Effector memory CD8-positive, alpha-beta T cell (primary cell): ENCODE results near the gene MAMDC2.

ENCODE experiments used
- ATAC-seq: fragments of 150-1000 bp; cut with Tn5 transposase; replicated peaks from 2 replicates; pipeline ENCODE4 v1.10.0; 2021; ENCODE audit warnings: mild to moderate bottlenecking, moderate library complexity
- DNase-seq, 3 experiments: peaks; one replicate each; pipeline ENCODE4 v3.0.0; 2021
- H3K27ac Mint-ChIP-seq, 2 donors: one replicate each; pipeline ENCODE4 v1.8.0; 2022; ENCODE audit warnings: mild to moderate bottlenecking in 2 of 2, mixed read lengths in 2 of 2, moderate library complexity in 2 of 2
- H3K27me3 Mint-ChIP-seq, 2 donors: one replicate each; pipeline ENCODE4 v1.8.0; 2022; ENCODE audit warnings: mixed read lengths in 2 of 2
- H3K36me3 Mint-ChIP-seq: one replicate; pipeline ENCODE4 v1.8.0; 2022; ENCODE audit warnings: mild to moderate bottlenecking, moderate library complexity, mixed read lengths; ENCODE audit not compliant: insufficient read depth
- H3K4me1 Mint-ChIP-seq, 2 donors: one replicate each; pipeline ENCODE4 v1.8.0; 2022; ENCODE audit warnings: low read depth in 2 of 2, mixed read lengths in 2 of 2
- H3K4me3 Mint-ChIP-seq, 2 donors: one replicate each; pipeline ENCODE4 v1.8.0; 2022; ENCODE audit warnings: mild to moderate bottlenecking in 2 of 2, mixed read lengths in 2 of 2, moderate library complexity in 2 of 2
- H3K9me3 Mint-ChIP-seq, 2 donors: one replicate each; pipeline ENCODE4 v1.8.0; 2022; ENCODE audit warnings: mixed read lengths in 2 of 2

The MAMDC2 gene

GRCh38 chr9:70085241-70085640 is 41.6 kb downstream of the MAMDC2 start:
- H3K27me3 Mint-ChIP-seq = peaks cover 19 to 23% of the 10 kb centered on the region in 2 donors
- no peaks in the 10 kb centered on the region for H3K9me3 Mint-ChIP-seq
- H3K4me1 Mint-ChIP-seq = no peaks in the 10 kb centered on the region
- peaks cover 3% of the 10 kb centered on the region for H3K36me3 Mint-ChIP-seq
- no peak overlapping the region for H3K27ac Mint-ChIP-seq
- ATAC-seq (no peak), DNase-seq (no peak)
- H3K4me3 Mint-ChIP-seq = no peak overlapping the region

- H3K4me3 Mint-ChIP-seq = no peak overlapping the region
- peaks cover 0 to 1% of the 10 kb centered on the region in 2 donors for H3K4me1 Mint-ChIP-seq
- H3K27me3 Mint-ChIP-seq = peaks cover 10% of the 10 kb centered on the region in 2 donors
- no peaks in the 10 kb centered on the region for H3K36me3 Mint-ChIP-seq
- peaks cover 1 to 5% of the 10 kb centered on the region in 2 donors for H3K9me3 Mint-ChIP-seq
- H3K27ac Mint-ChIP-seq = no peak overlapping the region
- DNase-seq (no peak), ATAC-seq (no peak)
These were observed 47.5 kb downstream of the MAMDC2 start for GRCh38 chr9:70091103-70091502.

GRCh38 chr9:70091572-70091971 is 47.9 kb downstream of the MAMDC2 start:
- Mint-ChIP-seq H3K27me3 (peaks cover 10% of the 10 kb centered on the region in 2 donors), H3K4me3 (no peak overlapping the region), H3K27ac (no peak overlapping the region), H3K4me1 (peaks cover 0 to 1% of the 10 kb centered on the region in 2 donors), H3K9me3 (peaks cover 1 to 5% of the 10 kb centered on the region in 2 donors), H3K36me3 (no peaks in the 10 kb centered on the region)
- no peak for ATAC-seq
- no peak for DNase-seq

GRCh38 chr9:70092190-70092589 is 48.5 kb downstream of the MAMDC2 start:
- DNase-seq = no peak
- ATAC-seq = no peak
- H3K4me3 Mint-ChIP-seq = no peak overlapping the region
- H3K9me3 Mint-ChIP-seq = peaks cover 1 to 5% of the 10 kb centered on the region in 2 donors
- no peak overlapping the region for H3K27ac Mint-ChIP-seq
- peaks cover 10 to 15% of the 10 kb centered on the region in 2 donors for H3K27me3 Mint-ChIP-seq
- peaks cover 0 to 1% of the 10 kb centered on the region in 2 donors for H3K4me1 Mint-ChIP-seq
- no peaks in the 10 kb centered on the region for H3K36me3 Mint-ChIP-seq

- Mint-ChIP-seq H3K9me3 (peaks cover 1 to 5% of the 10 kb centered on the region in 2 donors), H3K27ac (no peak overlapping the region), H3K36me3 (no peaks in the 10 kb centered on the region), H3K4me3 (no peak overlapping the region), H3K27me3 (peaks cover 10 to 20% of the 10 kb centered on the region in 2 donors), H3K4me1 (peaks cover 0 to 1% of the 10 kb centered on the region in 2 donors)
- ATAC-seq (no peak), DNase-seq (no peak)
These were observed 49.4 kb downstream of the MAMDC2 start for GRCh38 chr9:70093095-70093494.

GRCh38 chr9:70093944-70094343 is 50.3 kb downstream of the MAMDC2 start:
- Mint-ChIP-seq H3K4me1 (peaks cover 0 to 1% of the 10 kb centered on the region in 2 donors), H3K4me3 (no peak overlapping the region), H3K27ac (no peak overlapping the region), H3K36me3 (no peaks in the 10 kb centered on the region), H3K27me3 (peaks cover 10 to 20% of the 10 kb centered on the region in 2 donors), H3K9me3 (peaks cover 1 to 5% of the 10 kb centered on the region in 2 donors)
- no peak for DNase-seq
- ATAC-seq = peak; percentile 57

GRCh38 chr9:70094747-70095146 is 51.1 kb downstream of the MAMDC2 start:
- Mint-ChIP-seq H3K4me3 (no peak overlapping the region), H3K36me3 (no peaks in the 10 kb centered on the region), H3K9me3 (peaks cover 1 to 5% of the 10 kb centered on the region in 2 donors), H3K27me3 (peaks cover 10 to 20% of the 10 kb centered on the region in 2 donors), H3K4me1 (peaks cover 0 to 1% of the 10 kb centered on the region in 2 donors), H3K27ac (no peak overlapping the region)
- DNase-seq (no peak), ATAC-seq (no peak)

GRCh38 chr9:70097187-70097586 is 53.5 kb downstream of the MAMDC2 start:
- H3K36me3 Mint-ChIP-seq = no peaks in the 10 kb centered on the region
- no peak overlapping the region for H3K4me3 Mint-ChIP-seq
- no peak for DNase-seq
- H3K27me3 Mint-ChIP-seq = peaks cover 10 to 20% of the 10 kb centered on the region in 2 donors
- H3K27ac Mint-ChIP-seq = no peak overlapping the region
- H3K9me3 Mint-ChIP-seq = peaks cover 1 to 5% of the 10 kb centered on the region in 2 donors
- peaks cover 0 to 1% of the 10 kb centered on the region in 2 donors for H3K4me1 Mint-ChIP-seq
- ATAC-seq = no peak

- H3K27me3 Mint-ChIP-seq = peaks cover 10 to 12% of the 10 kb centered on the region in 2 donors
- ATAC-seq (no peak), DNase-seq (no peak)
- H3K4me1 Mint-ChIP-seq = no peaks in the 10 kb centered on the region
- H3K27ac Mint-ChIP-seq = no peak overlapping the region
- H3K9me3 Mint-ChIP-seq = no peaks in the 10 kb centered on the region
- no peak overlapping the region for H3K4me3 Mint-ChIP-seq
- no peaks in the 10 kb centered on the region for H3K36me3 Mint-ChIP-seq
These were observed 56.7 kb downstream of the MAMDC2 start for GRCh38 chr9:70100362-70100761.

GRCh38 chr9:70101265-70101664 is 57.6 kb downstream of the MAMDC2 start:
- Mint-ChIP-seq H3K27ac (no peak overlapping the region), H3K4me1 (no peaks in the 10 kb centered on the region), H3K36me3 (no peaks in the 10 kb centered on the region), H3K9me3 (no peaks in the 10 kb centered on the region), H3K27me3 (peaks cover 10% of the 10 kb centered on the region in 2 donors), H3K4me3 (no peak overlapping the region)
- DNase-seq (no peak), ATAC-seq (no peak)

- H3K27me3 Mint-ChIP-seq = peaks cover 17 to 30% of the 10 kb centered on the region in 2 donors
- H3K9me3 Mint-ChIP-seq = no peaks in the 10 kb centered on the region
- H3K4me1 Mint-ChIP-seq = peaks cover 0 to 1% of the 10 kb centered on the region in 2 donors
- no peak overlapping the region for H3K4me3 Mint-ChIP-seq
- no peak overlapping the region for H3K27ac Mint-ChIP-seq
- no peaks in the 10 kb centered on the region for H3K36me3 Mint-ChIP-seq
- ATAC-seq = no peak
- DNase-seq = no peak
These were observed 61.5 kb downstream of the MAMDC2 start for GRCh38 chr9:70105147-70105546.

GRCh38 chr9:70106571-70106970 is 62.9 kb downstream of the MAMDC2 start:
- ATAC-seq = no peak
- Mint-ChIP-seq H3K4me3 (no peak overlapping the region), H3K27ac (no peak overlapping the region), H3K9me3 (no peaks in the 10 kb centered on the region), H3K36me3 (no peaks in the 10 kb centered on the region), H3K4me1 (peaks cover 4 to 8% of the 10 kb centered on the region in 2 donors), H3K27me3 (peaks cover 23 to 45% of the 10 kb centered on the region in 2 donors)
- no peak for DNase-seq

GRCh38 chr9:70107558-70107957 is 63.9 kb downstream of the MAMDC2 start:
- ATAC-seq = no peak
- peaks cover 23 to 46% of the 10 kb centered on the region in 2 donors for H3K27me3 Mint-ChIP-seq
- H3K9me3 Mint-ChIP-seq = no peaks in the 10 kb centered on the region
- H3K4me1 Mint-ChIP-seq = peaks cover 4 to 8% of the 10 kb centered on the region in 2 donors
- no peak overlapping the region for H3K4me3 Mint-ChIP-seq
- H3K27ac Mint-ChIP-seq = no peak overlapping the region
- no peak for DNase-seq
- H3K36me3 Mint-ChIP-seq = no peaks in the 10 kb centered on the region

GRCh38 chr9:70108181-70108580 is 64.5 kb downstream of the MAMDC2 start:
- Mint-ChIP-seq H3K4me1 (peaks cover 4 to 8% of the 10 kb centered on the region in 2 donors), H3K9me3 (no peaks in the 10 kb centered on the region), H3K27me3 (peaks cover 25 to 39% of the 10 kb centered on the region in 2 donors), H3K27ac (no peak overlapping the region), H3K36me3 (no peaks in the 10 kb centered on the region), H3K4me3 (no peak overlapping the region)
- DNase-seq (no peak), ATAC-seq (no peak)
